G401 (cell line): ENCODE data around the gene CACNA1I. TPM values are rescaled to one million over a fixed set of nuclear protein-coding genes. Genes with fewer than 3 reads are reported as not detected.

Experiments
- total RNA-seq: library from RNA; depleted of rRNA; stranded (reverse); fragments of >200 nt; shearing (Covaris generic); gene quantifications from 2 replicates; pipeline ENCODE4 v1.2.3, GENCODE V29; 2014; rRNA removed

The CACNA1I gene
- total RNA-seq, 1 experiment from 2014 or later, result 0.10 TPM

Other genes with a start within 250 kb of the CACNA1I start
- gene SYNGR1, start 220.8 kb upstream of the CACNA1I start, total RNA-seq, result 48.0 and 67.0 TPM in 2 replicates
- 35.1 and 38.2 TPM in 2 replicates for gene TAB1, start 171.0 kb upstream of the CACNA1I start, total RNA-seq
- gene MGAT3, start 113.7 kb upstream of the CACNA1I start, total RNA-seq, result 13.8 and 18.6 TPM in 2 replicates
- 23.5 and 32.1 TPM in 2 replicates for gene MIEF1, start 68.5 kb upstream of the CACNA1I start, total RNA-seq
- 359 and 398 TPM in 2 replicates for gene ATF4, start 50.2 kb upstream of the CACNA1I start, total RNA-seq
- gene RPS19BP1, start 38.0 kb upstream of the CACNA1I start, total RNA-seq, result 195 and 293 TPM in 2 replicates